Ishikawa (cell line): ENCODE results near the gene GDPD5.

Experiments used
- CEBPB ChIP-seq: IDR thresholded peaks from 2 replicates; pipeline ENCODE4 v1.6.1; 2012
- CREB1 ChIP-seq: IDR thresholded peaks from 2 replicates; pipeline ENCODE4 v1.6.1; 2012; ENCODE audit warnings: low read depth
- EGR1 ChIP-seq: IDR thresholded peaks from 2 replicates; pipeline ENCODE4 v1.6.1; 2012
- EP300 ChIP-seq: IDR thresholded peaks from 2 replicates; pipeline ENCODE4 v1.6.1; 2012; ENCODE audit warnings: borderline replicate concordance
- FOXM1 ChIP-seq: IDR thresholded peaks from 2 replicates; pipeline ENCODE4 v1.6.1; 2012; ENCODE audit warnings: low read depth, borderline replicate concordance
- NFIC ChIP-seq: IDR thresholded peaks from 2 replicates; pipeline ENCODE4 v1.6.1; 2012
- RAD21 ChIP-seq: IDR thresholded peaks from 2 replicates; pipeline ENCODE4 v1.6.1; 2012; ENCODE audit warnings: low read depth
- TAF1 ChIP-seq: IDR thresholded peaks from 2 replicates; pipeline ENCODE4 v1.6.1; 2012; ENCODE audit warnings: low read depth, mild to moderate bottlenecking
- TCF12 ChIP-seq: IDR thresholded peaks from 2 replicates; pipeline ENCODE4 v1.6.1; 2012; ENCODE audit warnings: low read depth
- TEAD4 ChIP-seq: IDR thresholded peaks from 2 replicates; pipeline ENCODE4 v1.6.1; 2012
- YY1 ChIP-seq: IDR thresholded peaks from 2 replicates; pipeline ENCODE4 v1.6.1; 2012; ENCODE audit warnings: low read depth
- ZBTB7A ChIP-seq: IDR thresholded peaks from 2 replicates; pipeline ENCODE4 v1.6.1; 2012; ENCODE audit warnings: low read depth
- TF ChIP-seq, protein P1 (sequence below): IDR thresholded peaks from 2 replicates; pipeline ENCODE4 v1.6.1; 2012
- TF ChIP-seq, protein P2 (sequence below): IDR thresholded peaks from 2 replicates; pipeline ENCODE4 v1.6.1; 2012
- TF ChIP-seq, protein P3 (sequence below): IDR thresholded peaks from 2 replicates; pipeline ENCODE4 v1.6.1; 2012; ENCODE audit warnings: low read depth, mild to moderate bottlenecking

Gene GDPD5

GRCh38 chr11:75541193-75542087, 15.7 kb upstream of the GDPD5 start:
- TF ChIP-seq EP300 (no peak), YY1 (0 out of 2 replicates have a peak, but pooled peaks have one; percentile 27)

DNA sequence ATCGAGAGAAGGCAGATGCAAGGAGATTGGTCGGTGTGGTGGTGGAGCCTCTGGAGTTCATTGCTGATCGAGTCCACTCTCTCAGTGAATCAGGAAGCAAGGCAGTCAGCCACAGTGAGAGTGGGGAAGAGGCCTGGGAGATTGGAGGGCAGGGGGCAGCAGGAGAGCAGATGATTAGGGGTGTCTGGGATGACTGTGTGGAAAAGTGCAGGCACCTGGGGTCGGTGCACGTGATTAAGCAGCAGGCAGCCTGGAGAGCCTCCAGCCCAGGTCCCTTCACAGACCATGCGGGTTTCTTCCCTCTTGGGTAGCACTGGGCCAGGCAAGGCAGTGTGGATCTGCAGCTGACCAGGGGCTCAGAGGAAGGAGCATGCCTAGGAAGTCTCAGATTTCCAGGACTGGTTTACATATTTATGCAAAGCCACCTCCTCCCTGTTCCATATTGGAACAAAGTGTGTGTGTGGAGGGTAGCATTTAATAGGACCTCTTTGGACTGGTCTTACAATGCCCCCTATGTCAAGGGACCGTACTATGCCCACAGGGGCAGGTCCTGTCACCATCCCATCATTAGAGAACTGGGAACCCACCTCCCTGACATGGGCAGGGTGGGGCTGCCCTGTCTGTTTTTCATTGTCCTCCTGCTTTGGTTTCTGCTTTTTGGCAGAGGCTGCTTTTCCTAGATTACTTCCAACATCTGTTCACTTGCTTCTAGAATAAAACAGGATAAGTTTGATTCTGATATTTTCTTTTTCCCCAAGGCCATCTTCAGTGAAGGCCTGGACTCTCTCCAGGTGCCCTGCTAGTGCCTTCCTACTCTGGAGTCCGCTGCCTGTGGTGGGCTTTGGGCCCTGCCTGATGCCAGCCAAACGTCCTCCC, 14.0 kb upstream of the GDPD5 start:
- TF ChIP-seq CEBPB (no peak), YY1 (no peak), TCF12 (no peak), RAD21 (peak; percentile 21; the same call in 1 of the 2 replicates), TAF1 (no peak)
- TF ChIP-seq, protein P1, sequence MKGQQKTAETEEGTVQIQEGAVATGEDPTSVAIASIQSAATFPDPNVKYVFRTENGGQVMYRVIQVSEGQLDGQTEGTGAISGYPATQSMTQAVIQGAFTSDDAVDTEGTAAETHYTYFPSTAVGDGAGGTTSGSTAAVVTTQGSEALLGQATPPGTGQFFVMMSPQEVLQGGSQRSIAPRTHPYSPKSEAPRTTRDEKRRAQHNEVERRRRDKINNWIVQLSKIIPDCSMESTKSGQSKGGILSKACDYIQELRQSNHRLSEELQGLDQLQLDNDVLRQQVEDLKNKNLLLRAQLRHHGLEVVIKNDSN, result no peak
- TF ChIP-seq, protein P2, sequence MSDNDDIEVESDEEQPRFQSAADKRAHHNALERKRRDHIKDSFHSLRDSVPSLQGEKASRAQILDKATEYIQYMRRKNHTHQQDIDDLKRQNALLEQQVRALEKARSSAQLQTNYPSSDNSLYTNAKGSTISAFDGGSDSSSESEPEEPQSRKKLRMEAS, result no peak

DNA sequence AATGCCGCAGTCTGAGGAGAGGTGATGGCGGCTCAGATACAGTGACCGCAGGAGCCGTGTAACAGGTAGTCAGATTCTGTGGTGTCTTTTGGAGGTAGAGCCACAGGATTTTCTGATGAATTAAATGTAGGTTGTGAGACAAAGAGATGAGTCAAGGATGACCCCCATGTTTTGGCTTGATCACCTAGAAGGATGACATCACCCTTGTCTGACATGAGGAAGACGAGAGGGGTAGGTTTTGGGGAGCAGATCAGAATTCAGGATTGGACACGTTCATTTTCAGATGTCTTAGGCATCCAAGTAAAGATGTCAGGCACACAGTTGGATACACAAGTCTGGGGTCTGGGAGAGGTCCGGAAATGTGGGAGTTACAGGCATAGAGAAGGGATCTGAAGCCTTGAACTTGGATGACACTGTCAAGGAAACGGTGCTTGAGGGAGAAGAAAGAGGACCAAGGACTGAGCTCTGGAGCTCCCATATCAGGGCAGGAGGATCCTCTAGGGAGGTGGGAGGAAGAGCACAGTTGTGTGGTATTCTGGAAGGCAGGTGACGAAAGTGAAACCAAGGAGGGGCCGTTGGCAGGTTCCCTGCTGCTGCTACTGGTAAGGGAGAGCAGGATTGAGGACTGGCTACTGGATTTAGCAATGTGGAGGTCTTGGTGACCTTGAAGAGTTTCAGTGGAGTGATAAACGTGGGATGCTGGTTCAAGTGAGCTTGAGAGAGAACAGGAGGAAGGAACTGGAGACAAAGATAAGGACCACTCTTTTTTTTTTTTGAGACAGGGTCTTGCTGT, 12.6 kb upstream of the GDPD5 start:
- no peak for TF ChIP-seq CREB1
- TF ChIP-seq, protein P1, result no peak
- TF ChIP-seq, protein P3, sequence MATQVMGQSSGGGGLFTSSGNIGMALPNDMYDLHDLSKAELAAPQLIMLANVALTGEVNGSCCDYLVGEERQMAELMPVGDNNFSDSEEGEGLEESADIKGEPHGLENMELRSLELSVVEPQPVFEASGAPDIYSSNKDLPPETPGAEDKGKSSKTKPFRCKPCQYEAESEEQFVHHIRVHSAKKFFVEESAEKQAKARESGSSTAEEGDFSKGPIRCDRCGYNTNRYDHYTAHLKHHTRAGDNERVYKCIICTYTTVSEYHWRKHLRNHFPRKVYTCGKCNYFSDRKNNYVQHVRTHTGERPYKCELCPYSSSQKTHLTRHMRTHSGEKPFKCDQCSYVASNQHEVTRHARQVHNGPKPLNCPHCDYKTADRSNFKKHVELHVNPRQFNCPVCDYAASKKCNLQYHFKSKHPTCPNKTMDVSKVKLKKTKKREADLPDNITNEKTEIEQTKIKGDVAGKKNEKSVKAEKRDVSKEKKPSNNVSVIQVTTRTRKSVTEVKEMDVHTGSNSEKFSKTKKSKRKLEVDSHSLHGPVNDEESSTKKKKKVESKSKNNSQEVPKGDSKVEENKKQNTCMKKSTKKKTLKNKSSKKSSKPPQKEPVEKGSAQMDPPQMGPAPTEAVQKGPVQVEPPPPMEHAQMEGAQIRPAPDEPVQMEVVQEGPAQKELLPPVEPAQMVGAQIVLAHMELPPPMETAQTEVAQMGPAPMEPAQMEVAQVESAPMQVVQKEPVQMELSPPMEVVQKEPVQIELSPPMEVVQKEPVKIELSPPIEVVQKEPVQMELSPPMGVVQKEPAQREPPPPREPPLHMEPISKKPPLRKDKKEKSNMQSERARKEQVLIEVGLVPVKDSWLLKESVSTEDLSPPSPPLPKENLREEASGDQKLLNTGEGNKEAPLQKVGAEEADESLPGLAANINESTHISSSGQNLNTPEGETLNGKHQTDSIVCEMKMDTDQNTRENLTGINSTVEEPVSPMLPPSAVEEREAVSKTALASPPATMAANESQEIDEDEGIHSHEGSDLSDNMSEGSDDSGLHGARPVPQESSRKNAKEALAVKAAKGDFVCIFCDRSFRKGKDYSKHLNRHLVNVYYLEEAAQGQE, result no peak
- TF ChIP-seq TCF12, result no peak
- TF ChIP-seq, protein P2, result no peak
- no peak for TF ChIP-seq FOXM1

DNA sequence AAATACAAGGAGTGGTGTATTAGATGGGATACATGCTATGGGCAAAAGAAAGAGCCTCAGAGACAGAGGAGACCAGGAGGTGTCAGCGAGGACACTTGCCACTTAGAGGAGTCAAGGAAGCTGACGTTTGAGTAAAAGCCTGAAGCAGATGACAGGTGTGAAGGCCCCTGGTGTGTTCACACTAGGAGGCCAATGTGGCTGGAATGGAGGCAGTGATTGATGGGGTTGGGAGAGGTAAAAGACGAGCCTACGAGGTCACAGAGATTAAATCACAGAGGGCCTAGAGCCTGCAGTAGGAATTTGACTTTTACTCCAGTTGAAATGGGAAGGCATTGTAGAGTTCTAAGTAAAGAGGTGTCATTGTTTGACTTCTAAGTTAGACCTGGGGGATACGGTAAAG, 12.0 kb upstream of the GDPD5 start:
- no peak for TF ChIP-seq FOXM1
- no peak for TF ChIP-seq EP300
- TF ChIP-seq TEAD4, result no peak
- TF ChIP-seq TCF12, result no peak
- no peak for TF ChIP-seq CEBPB
- TF ChIP-seq NFIC, result no peak
- no peak for TF ChIP-seq ZBTB7A
- TF ChIP-seq, protein P1, result no peak

- TF ChIP-seq TAF1, result no peak
- TF ChIP-seq ZBTB7A, result no peak
- TF ChIP-seq RAD21, result no peak
- TF ChIP-seq, protein P3, result no peak
- no peak for TF ChIP-seq FOXM1
- TF ChIP-seq EGR1, result no peak
- TF ChIP-seq, protein P2, result no peak
- no peak for TF ChIP-seq TEAD4
- no peak for TF ChIP-seq EP300
- TF ChIP-seq, protein P1, result no peak
- TF ChIP-seq CREB1, result no peak
- no peak for TF ChIP-seq YY1
- no peak for TF ChIP-seq CEBPB
- TF ChIP-seq TCF12, result no peak
- no peak for TF ChIP-seq NFIC
These were observed 11.3 kb upstream of the GDPD5 start for GRCh38 chr11:75536786-75537641.
